Activated CD8-positive, alpha-beta memory T cell treated with anti-CD3 and anti-CD28 coated beads, Interleukin-2, amount 50 U/mL, for 1 hour (primary cell): Measurements from ENCODE around the gene CSTA.

ENCODE experiments used
- DNase-seq: peaks from one replicate; pipeline ENCODE4 v3.0.0-alpha.2; 2020; ENCODE audit errors: extremely low read depth

Gene CSTA

GRCh38 chr3:122324871-122325323 is at the start of gene CSTA:
TSS of gene CSTA (plus strand) at chr3:122325248. CDS start at chr3:122325293, 45 bp downstream.
- no peak for DNase-seq

GRCh38 chr3:122281891-122282290 is 43.2 kb upstream of the CSTA start:
- no peak for DNase-seq

GRCh38 chr3:122283796-122284445 is 41.1 kb upstream of the CSTA start:
- no peak for DNase-seq

GRCh38 chr3:122284486-122284885 is 40.6 kb upstream of the CSTA start:
- DNase-seq: no peak

- DNase-seq: no peak
Observed at GRCh38 chr3:122294359-122294758, 30.7 kb upstream of the CSTA start.

GRCh38 chr3:122295266-122296062 is 29.6 kb upstream of the CSTA start:
- DNase-seq: no peak

- DNase-seq: no peak
Observed at GRCh38 chr3:122298239-122298638, 26.8 kb upstream of the CSTA start.

- DNase-seq: no peak
Observed at GRCh38 chr3:122299215-122299614, 25.8 kb upstream of the CSTA start.

GRCh38 chr3:122299872-122300460 is 25.1 kb upstream of the CSTA start:
- peak; percentile 13 for DNase-seq

GRCh38 chr3:122301063-122301462 is 24.0 kb upstream of the CSTA start:
- DNase-seq: no peak

- no peak for DNase-seq
Observed at GRCh38 chr3:122305818-122306621, 19.0 kb upstream of the CSTA start.

- DNase-seq: no peak
Observed at GRCh38 chr3:122306622-122306953, 18.5 kb upstream of the CSTA start.

- DNase-seq: no peak
Observed at GRCh38 chr3:122307094-122307687, 17.9 kb upstream of the CSTA start.

- DNase-seq: no peak
Observed at GRCh38 chr3:122307976-122308375, 17.1 kb upstream of the CSTA start.

GRCh38 chr3:122310361-122310760 is 14.7 kb upstream of the CSTA start:
- no peak for DNase-seq

GRCh38 chr3:122312826-122313225 is 12.2 kb upstream of the CSTA start:
- DNase-seq: no peak

- DNase-seq: no peak
Observed at GRCh38 chr3:122313281-122313680, 11.8 kb upstream of the CSTA start.

- no peak for DNase-seq
Observed at GRCh38 chr3:122314228-122314876, 10.7 kb upstream of the CSTA start.

GRCh38 chr3:122315619-122316018 is 9.4 kb upstream of the CSTA start:
- no peak for DNase-seq

GRCh38 chr3:122316368-122316767 is 8.7 kb upstream of the CSTA start:
- DNase-seq: no peak

- no peak for DNase-seq
Observed at GRCh38 chr3:122318620-122319019, 6.4 kb upstream of the CSTA start.
